Endothelial cell of umbilical vein (primary cell): Measurements from ENCODE around the gene SRSF6. TPM values are rescaled to one million over a fixed set of nuclear protein-coding genes. Genes with fewer than 3 reads are reported as not detected.

Source experiments
- BruUV-seq: library from RNA; stranded (reverse); fragments of 400-500 nt; replicated peaks from 2 replicates; lab custom pipeline; 2021; lab: Mats Ljungman, UMichigan
- CTCF ChIA-PET: fragments of 300-600, 350-600 bp; sonication (Branson Sonifier 250); formaldehyde crosslinking; loops from one replicate; lab custom pipeline; 2021; ENCODE audit warnings: antibody characterized with exemption, inconsistent platforms; lab: Charles Lee
- POLR2A ChIA-PET: fragments of 300-600, 350-600 bp; sonication (Branson Sonifier 250); formaldehyde crosslinking; loops from one replicate; lab custom pipeline; 2021; ENCODE audit warnings: antibody characterized with exemption, inconsistent platforms; lab: Charles Lee
- DNase-seq: peaks from one replicate; pipeline ENCODE4 v3.0.0-alpha.2; 2011; ENCODE audit warnings: low read depth, low spot score
- FAIRE-seq: peaks from 2 replicates; lab custom pipeline; 2011; peaks lifted over from hg19 to GRCh38; lab: Jason Lieb, UNC
- H2AFZ ChIP-seq: 2 replicates; pipeline ENCODE4 v1.6.0; 2012; ENCODE audit warnings: low read depth, low read length, control low read depth, inconsistent platforms
- H3K27ac ChIP-seq: 2 replicates; pipeline ENCODE4 v1.5.1; 2011; ENCODE audit warnings: low read depth, mild to moderate bottlenecking, control low read depth, low read length, moderate library complexity; ENCODE audit not compliant: insufficient read depth
- H3K27me3 ChIP-seq, 2 experiments: 2 replicates each; pipeline versions ENCODE4 v1.6.0 to v1.6.1; 2011; ENCODE audit warnings: low read length in 2 of 2, mixed read lengths in 1 of 2; ENCODE audit not compliant: control insufficient read depth in 2 of 2, insufficient read depth in 2 of 2
- H3K36me3 ChIP-seq, 2 experiments: 2 replicates in 1 of 2; 3 replicates in 1 of 2; pipeline ENCODE4 v1.5.1; 2011; ENCODE audit warnings: low read length in 2 of 2, mild to moderate bottlenecking in 1 of 2, moderate library complexity in 1 of 2; ENCODE audit not compliant: control insufficient read depth in 2 of 2, insufficient read depth in 2 of 2; ENCODE audit errors: extremely low read depth in 1 of 2
- H3K4me1 ChIP-seq: 3 replicates; pipeline ENCODE4 v1.5.1; 2011; ENCODE audit warnings: mild to moderate bottlenecking, low read length; ENCODE audit not compliant: control insufficient read depth, insufficient read depth; ENCODE audit errors: extremely low read depth
- H3K4me2 ChIP-seq: 2 replicates; pipeline ENCODE4 v1.6.1; 2011; ENCODE audit warnings: low read length, control low read depth, mixed read lengths; ENCODE audit not compliant: insufficient read depth
- H3K4me3 ChIP-seq, 3 experiments: fragments of 200-600 bp in 1 of 3; sonication (generic), shearing (Covaris generic) in 1 of 3; replicated peaks in 1 of 3; 2 replicates each; pipeline ENCODE4 v1.5.1; 2011 to 2016; ENCODE audit warnings: control low read depth in 3 of 3, low read length in 3 of 3, mild to moderate bottlenecking in 2 of 3, inconsistent platforms in 1 of 3, low read depth in 1 of 3, moderate library complexity in 1 of 3; ENCODE audit not compliant: insufficient read depth in 1 of 3
- H3K79me2 ChIP-seq: 2 replicates; pipeline ENCODE4 v1.6.0; 2012; ENCODE audit warnings: low read length, inconsistent platforms; ENCODE audit not compliant: control insufficient read depth, insufficient read depth
- H3K9ac ChIP-seq: replicated peaks from 2 replicates; pipeline ENCODE3; 2011; ENCODE audit warnings: low read length, control low read depth; ENCODE audit not compliant: insufficient read depth; ENCODE audit errors: extremely low read depth
- H3K9me1 ChIP-seq: replicated peaks from 3 replicates; pipeline ENCODE4 v1.6.0; 2011; ENCODE audit warnings: mild to moderate bottlenecking, low read length; ENCODE audit not compliant: control insufficient read depth, insufficient read depth; ENCODE audit errors: extremely low read depth
- H3K9me3 ChIP-seq: replicated peaks from 2 replicates; pipeline ENCODE4 v1.5.1; 2012; ENCODE audit warnings: low read length, inconsistent platforms; ENCODE audit not compliant: control insufficient read depth, insufficient read depth
- H4K20me1 ChIP-seq: replicated peaks from 2 replicates; pipeline ENCODE3; 2011; ENCODE audit warnings: mild to moderate bottlenecking, low read length; ENCODE audit not compliant: control insufficient read depth, insufficient read depth; ENCODE audit errors: extremely low read depth
- FOS ChIP-seq: IDR thresholded peaks from 2 replicates; pipeline ENCODE4 v1.6.1; 2011; ENCODE audit warnings: mild to moderate bottlenecking, low read length, moderate library complexity, borderline replicate concordance; ENCODE audit not compliant: insufficient read depth
- MYC ChIP-seq: IDR thresholded peaks from one replicate; pipeline ENCODE4 v1.6.1; 2011; ENCODE audit warnings: mild to moderate bottlenecking, low read depth, low read length
- POLR2A ChIP-seq: IDR thresholded peaks from 2 replicates; pipeline ENCODE4 v1.6.1; 2012; ENCODE audit warnings: low read depth, mild to moderate bottlenecking, control low read depth, low read length
- POLR2AphosphoS5 ChIP-seq: IDR thresholded peaks from 2 replicates; pipeline ENCODE4 v1.6.1; 2012; ENCODE audit warnings: low read depth, mild to moderate bottlenecking, control low read depth, low read length, moderate library complexity; ENCODE audit not compliant: insufficient read depth
- dilution Hi-C: fragments of 300-500 bp; cut with MboI; formaldehyde crosslinking; loops from one replicate; pipeline ENCODE4 v1.15.0; 2019; ENCODE audit warnings: low sequenced_read_pairs; ENCODE audit not compliant: extremely low pct_ligation_motif_present
- intact Hi-C: fragments of 100-400 bp; cut with micrococcal nuclease; formaldehyde crosslinking; loops from one replicate; pipeline ENCODE4 v1.10.0; 2022
- polyA plus RNA-seq, 4 experiments: library from polyadenylated mRNA; depleted of rRNA in 3 of 4; stranded (reverse) in 3 of 4; unstranded in 1 of 4; fragments of >200 nt; gene quantifications; 2 replicates each; pipeline versions ENCODE4 v1.2.1 to v1.2.3, GENCODE V29; 2011 to 2012; ENCODE audit warnings: missing spikeins in 1 of 4
- total RNA-seq: library from RNA; stranded (reverse); gene quantifications from 2 replicates; pipeline ENCODE4 v1.2.3, GENCODE V29; 2021
- TF ChIP-seq, protein P1 (sequence below), 2 donors: IDR thresholded peaks; 1 replicate in 1 of 2; 2 replicates in 1 of 2; pipeline ENCODE4 v1.5.1; 2011; ENCODE audit warnings: low read length in 2 of 2, mild to moderate bottlenecking in 2 of 2, moderate library complexity in 2 of 2, control low read depth in 1 of 2, inconsistent platforms in 1 of 2, low read depth in 1 of 2; ENCODE audit not compliant: insufficient read depth in 1 of 2; ENCODE audit errors: extremely low read depth in 1 of 2
- TF ChIP-seq, protein P2 (sequence below): IDR thresholded peaks from 2 replicates; pipeline ENCODE4 v1.6.1; 2011; ENCODE audit not compliant: insufficient read depth, insufficient read length

SRSF6 gene
- total and polyA plus RNA-seq, 2 donors (not counting 3 experiments of a cell fraction or from before 2014, with no cell fraction given): 61.9 to 157 TPM

DNA sequence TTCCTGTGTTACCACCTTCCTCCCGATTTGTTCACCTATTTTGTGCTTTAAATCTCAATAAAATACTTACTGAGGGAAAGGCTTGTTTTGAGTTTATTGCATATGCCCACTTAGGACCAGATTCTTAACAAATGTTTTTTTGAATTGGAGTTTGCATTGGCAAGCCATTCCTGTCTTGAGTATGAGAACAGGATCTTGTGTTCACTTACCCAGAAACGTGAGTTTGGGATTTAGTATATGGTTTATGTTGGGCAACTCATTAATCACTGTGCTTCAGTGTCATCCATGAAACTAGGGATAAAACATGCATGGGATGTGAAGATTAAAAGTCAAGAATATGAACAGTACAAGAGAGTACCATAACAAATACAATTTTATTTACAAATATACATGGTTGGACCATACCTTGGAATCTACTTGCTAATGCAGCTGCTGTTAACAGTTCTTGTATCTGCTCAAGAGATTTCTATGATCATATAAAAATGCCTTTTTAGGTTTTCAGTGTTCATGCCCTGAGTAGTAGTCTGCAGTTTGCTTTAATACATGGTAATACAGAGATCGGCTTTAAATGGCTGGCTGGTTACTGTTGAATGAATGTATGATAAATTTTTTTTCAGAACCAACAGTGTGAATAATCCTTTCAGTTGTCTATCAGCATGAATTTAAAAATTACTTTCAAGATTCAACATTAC, 6.0 kb downstream of the SRSF6 start:
- peaks cover 29% of the 10 kb centered on the region for H4K20me1 ChIP-seq

DNA sequence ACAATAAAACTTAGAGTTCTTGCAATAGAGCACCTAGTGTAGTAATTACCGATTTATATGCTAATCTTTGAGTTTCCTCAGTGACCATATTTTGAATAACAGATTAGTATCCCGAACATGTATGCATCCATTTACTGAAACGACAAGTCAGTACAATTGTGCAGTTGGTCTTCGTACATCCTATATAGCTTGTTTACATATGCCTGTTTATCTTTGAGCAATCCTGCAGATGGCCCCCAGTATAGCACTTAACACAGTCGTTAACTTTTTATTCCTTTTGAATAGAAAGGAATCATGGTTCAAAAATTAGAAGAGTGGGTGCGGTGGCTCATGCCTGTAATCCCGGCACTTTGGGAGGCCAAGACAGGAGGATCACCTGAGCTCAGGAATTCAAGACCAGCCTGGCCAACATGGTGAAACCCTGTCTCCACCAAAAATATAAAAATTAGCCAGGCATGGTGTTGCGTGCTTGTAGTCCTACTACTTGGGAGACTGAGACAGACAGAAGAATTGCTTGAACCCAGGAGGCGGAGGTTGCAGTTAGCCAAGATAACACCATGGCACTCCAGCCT, 6.6 kb downstream of the SRSF6 start:
- DNase-seq (no peak), FAIRE-seq (no peak)
- no peak overlapping the region for H2AFZ ChIP-seq
- CTCF ChIA-PET: no interaction called here
- no peak overlapping the region for H3K4me3 ChIP-seq
- peaks cover 9% of the 10 kb centered on the region for H3K4me1 ChIP-seq
- peaks cover 27% of the 10 kb centered on the region for H4K20me1 ChIP-seq
- intact Hi-C loops: no loop called here
- no peak overlapping the region for H3K4me2 ChIP-seq
- peaks cover 28% of the 10 kb centered on the region for H3K79me2 ChIP-seq
- dilution Hi-C loops: no loop called here
- H3K36me3 ChIP-seq: peaks cover 26 to 52% of the 10 kb centered on the region in 2 experiments
- BruUV-seq: no TSS peak
- POLR2A ChIA-PET: no interaction called here
- no peaks in the 10 kb centered on the region for H3K27me3 ChIP-seq
- no peaks in the 10 kb centered on the region for H3K9me1 ChIP-seq
- no peaks in the 10 kb centered on the region for H3K9me3 ChIP-seq
- H3K9ac ChIP-seq: no peak overlapping the region
- H3K27ac ChIP-seq: no peak overlapping the region
- TF ChIP-seq POLR2AphosphoS5: peak; percentile 30
- TF ChIP-seq, protein P1, sequence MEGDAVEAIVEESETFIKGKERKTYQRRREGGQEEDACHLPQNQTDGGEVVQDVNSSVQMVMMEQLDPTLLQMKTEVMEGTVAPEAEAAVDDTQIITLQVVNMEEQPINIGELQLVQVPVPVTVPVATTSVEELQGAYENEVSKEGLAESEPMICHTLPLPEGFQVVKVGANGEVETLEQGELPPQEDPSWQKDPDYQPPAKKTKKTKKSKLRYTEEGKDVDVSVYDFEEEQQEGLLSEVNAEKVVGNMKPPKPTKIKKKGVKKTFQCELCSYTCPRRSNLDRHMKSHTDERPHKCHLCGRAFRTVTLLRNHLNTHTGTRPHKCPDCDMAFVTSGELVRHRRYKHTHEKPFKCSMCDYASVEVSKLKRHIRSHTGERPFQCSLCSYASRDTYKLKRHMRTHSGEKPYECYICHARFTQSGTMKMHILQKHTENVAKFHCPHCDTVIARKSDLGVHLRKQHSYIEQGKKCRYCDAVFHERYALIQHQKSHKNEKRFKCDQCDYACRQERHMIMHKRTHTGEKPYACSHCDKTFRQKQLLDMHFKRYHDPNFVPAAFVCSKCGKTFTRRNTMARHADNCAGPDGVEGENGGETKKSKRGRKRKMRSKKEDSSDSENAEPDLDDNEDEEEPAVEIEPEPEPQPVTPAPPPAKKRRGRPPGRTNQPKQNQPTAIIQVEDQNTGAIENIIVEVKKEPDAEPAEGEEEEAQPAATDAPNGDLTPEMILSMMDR (IDR thresholded peaks at IDR 0.05; ENCODE audit: extremely low read depth in 1 of 2, insufficient read depth in 1 of 2, low read depth in 1 of 2, low read length in 2 of 2): no peak

More for the DNA sequence above, 6.0 kb downstream of the SRSF6 start:
- POLR2A ChIA-PET: no interaction called here
- no peak for FAIRE-seq
- H3K36me3 ChIP-seq: peaks cover 26 to 54% of the 10 kb centered on the region in 2 experiments
- no peaks in the 10 kb centered on the region for H3K27me3 ChIP-seq
- no peak for TF ChIP-seq FOS
- TF ChIP-seq POLR2A: no peak
- no peak for TF ChIP-seq MYC
- TF ChIP-seq POLR2AphosphoS5: no peak
- TF ChIP-seq, protein P2, sequence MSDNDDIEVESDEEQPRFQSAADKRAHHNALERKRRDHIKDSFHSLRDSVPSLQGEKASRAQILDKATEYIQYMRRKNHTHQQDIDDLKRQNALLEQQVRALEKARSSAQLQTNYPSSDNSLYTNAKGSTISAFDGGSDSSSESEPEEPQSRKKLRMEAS: no peak
- no TSS peak for BruUV-seq
- H3K9me1 ChIP-seq: no peaks in the 10 kb centered on the region
- H3K9me3 ChIP-seq: no peaks in the 10 kb centered on the region
- no peak overlapping the region for H3K27ac ChIP-seq
- H3K4me1 ChIP-seq: peaks cover 13% of the 10 kb centered on the region
- H2AFZ ChIP-seq: no peak overlapping the region
- no peak for DNase-seq
- H3K4me2 ChIP-seq: no peak overlapping the region
- H3K9ac ChIP-seq: no peak overlapping the region
- dilution Hi-C loops: no loop called here
- H3K4me3 ChIP-seq: no peak overlapping the region
- intact Hi-C loops: no loop called here
- H3K79me2 ChIP-seq: peaks cover 35% of the 10 kb centered on the region
- CTCF ChIA-PET: no interaction called here
